Stimulated activated CD4-positive, alpha-beta T cell treated with anti-CD3 and anti-CD28 coated beads, Interleukin-1b, Interleukin-23, amount 100 ng/mL, for 48 hours (primary cell): ENCODE results near the gene PLEK2.
"Not testable (repeated sequence)": the region's sequence is repeated elsewhere in the genome, so short reads cannot be mapped to it uniquely, and the experiment has no call there.

Experiments
- DNase-seq: peaks from one replicate; pipeline ENCODE4 v3.0.0-alpha.2; 2020

The PLEK2 gene

GRCh38 chr14:67428501-67429031, 16.6 kb upstream of the PLEK2 start:
- no peak for DNase-seq

DNA sequence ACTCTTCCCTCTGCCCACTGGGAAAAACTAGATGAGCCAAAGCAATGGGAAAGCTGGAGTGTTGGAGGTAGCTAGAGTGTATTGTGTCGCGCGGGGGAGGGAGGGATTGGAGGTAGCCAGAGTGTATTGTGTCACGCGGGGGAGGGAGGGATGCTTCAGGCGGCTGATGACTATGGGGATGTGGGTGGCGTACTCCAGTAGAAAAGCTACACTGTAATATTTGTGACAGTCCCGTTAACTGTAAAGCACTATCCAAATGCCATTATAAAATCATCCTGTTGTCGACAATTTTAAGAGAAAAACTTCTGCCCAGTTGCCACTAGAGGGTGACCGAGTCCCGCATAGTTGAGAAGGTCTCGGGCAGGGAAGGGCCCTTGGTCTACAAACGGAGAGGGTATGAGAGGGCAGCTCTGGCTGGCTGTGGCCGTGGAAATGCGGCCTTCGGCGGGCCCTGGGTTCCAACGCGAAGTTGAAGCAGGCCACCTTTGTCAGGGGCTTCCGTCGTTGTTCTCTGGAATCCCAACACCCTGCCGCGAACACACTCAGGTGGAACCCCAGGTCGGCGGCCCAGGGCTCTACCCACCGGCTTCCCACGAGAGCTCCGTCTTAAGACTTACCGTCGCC, 15.1 kb upstream of the PLEK2 start:
- peak; percentile 73 for DNase-seq

DNA sequence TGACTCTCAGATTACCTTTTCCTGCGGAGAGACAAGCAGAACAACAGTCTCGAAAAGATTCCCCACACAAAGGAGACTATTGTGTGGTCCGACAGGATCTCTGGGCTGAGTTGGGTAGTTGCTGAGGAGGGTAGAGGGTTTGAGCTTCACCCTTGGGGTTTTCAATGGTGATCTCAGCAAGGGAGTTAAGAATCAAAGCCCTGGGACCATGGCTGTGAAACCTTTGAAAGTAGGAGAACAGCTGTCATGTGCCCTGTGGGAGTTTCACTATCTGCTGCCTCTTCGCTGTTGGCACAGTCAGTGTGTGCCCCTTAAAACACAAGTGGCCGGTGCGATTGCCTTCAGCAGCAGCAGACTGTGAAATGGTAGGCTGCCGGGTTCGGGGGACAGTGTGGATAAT, 14.2 kb upstream of the PLEK2 start:
- DNase-seq, result no peak

DNA sequence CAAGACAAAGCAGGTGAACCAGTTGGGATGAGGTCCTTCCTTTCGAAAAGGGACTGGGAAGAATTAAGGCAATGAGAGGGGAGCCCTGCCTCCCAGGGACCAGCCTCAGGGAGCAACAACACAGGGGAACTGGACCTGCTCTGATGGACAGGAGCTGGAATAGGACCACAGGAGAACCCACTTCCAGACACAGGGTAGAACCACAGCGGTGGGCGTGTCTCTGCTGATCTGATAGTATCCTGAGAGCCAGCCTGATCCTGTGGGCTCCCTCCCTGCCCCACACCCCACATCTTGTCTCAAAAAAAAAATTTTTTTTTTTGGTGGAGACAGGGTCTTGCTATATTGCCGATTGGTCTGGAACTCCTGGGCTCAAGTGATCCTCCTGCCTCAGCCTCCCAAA, 13.6 kb upstream of the PLEK2 start:
- no peak for DNase-seq

GRCh38 chr14:67424539-67424938, 12.6 kb upstream of the PLEK2 start:
- DNase-seq, result no peak

DNA sequence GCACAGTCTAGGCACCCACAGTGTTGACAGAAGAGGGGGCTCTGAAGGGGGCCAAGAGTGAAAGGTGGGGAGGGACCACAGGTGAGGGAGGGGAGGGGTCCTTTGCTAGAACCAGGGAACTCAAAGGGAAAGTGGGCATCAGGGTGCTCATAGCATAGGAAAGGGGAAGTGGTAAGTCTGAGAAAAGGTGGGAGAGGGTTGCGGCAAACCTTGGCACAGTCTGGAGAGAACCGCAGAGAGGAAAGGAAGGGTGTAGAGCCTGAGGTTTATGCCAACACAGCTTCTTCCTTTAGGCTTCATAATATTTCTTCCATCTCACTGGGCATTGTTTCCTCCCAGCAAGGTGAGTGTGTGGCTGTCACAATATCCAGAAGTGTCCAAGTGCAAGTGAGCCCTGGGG, 11.5 kb upstream of the PLEK2 start:
- DNase-seq, result no peak

GRCh38 chr14:67421356-67422224, 9.6 kb upstream of the PLEK2 start:
- DNase-seq, result no peak

DNA sequence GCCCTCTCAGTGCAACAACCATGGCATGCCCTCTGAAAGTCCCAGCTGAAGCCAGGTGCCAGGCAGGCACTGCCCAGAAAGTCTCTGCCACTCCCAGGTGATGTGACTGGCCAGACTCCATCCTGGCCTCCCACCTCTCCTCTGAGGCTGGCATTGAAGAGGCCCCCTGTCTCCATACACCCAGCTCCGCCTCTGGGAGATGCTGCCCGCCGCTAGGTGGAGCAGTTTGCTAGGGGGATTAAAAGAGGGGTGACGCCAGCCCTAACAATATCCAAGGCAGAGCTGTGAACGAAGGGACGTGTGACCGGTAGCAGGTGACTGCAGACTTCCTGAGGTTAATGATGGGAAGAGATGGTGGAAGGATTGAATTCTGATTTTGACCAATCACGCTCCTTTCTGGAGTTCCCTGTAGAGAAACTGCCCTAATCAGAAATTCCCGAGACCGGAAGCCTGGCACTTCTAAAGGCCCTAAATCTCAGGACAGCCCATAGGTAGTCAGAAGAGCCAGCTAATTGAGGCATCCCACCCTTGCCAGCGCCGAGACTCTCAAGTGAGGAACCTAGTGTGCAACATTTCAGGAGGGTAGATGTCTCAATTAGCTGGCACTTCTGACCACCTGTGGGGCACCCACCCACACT, 8.3 kb upstream of the PLEK2 start:
- peak; percentile 29 for DNase-seq

DNA sequence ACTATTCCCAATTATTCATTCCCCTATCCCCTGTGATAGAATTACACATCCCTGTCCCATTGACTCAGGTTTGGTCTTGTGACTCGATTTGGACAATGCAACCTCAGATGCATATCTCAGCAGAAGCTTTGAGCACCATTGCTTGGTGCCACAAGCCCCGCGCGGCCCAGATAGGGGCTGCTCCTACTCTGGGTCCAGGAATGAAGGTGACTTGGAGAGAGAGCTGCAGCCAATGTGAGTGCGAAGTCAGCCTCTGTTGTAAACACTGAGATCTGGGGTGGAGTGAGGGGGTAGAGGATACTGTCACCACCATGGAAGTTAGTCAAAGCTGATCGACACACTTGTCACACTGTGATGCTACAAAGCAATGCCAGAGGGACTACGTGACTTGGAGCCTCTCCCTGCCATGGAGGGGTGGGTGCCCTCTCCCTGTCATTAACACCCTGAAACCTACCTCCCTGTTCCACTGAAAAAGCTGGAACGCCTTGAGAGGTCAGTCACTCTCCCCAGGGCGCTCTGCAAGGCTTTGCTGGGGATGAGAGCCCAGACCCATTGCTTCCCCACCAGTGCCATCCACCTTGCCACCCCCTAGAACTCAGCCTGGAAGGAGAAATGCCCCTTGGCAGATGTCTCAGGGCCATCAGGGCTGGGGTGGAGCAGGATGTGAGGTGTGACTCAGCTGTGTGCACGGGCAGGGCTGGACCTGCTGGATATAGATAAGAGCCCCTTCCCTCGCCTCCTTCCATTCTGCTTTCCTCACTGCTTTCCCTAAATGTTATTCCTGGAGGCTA, 6.6 kb upstream of the PLEK2 start:
- DNase-seq, result no peak

- DNase-seq, result no peak
Observed at GRCh38 chr14:67417633-67418032, 5.7 kb upstream of the PLEK2 start.

DNA sequence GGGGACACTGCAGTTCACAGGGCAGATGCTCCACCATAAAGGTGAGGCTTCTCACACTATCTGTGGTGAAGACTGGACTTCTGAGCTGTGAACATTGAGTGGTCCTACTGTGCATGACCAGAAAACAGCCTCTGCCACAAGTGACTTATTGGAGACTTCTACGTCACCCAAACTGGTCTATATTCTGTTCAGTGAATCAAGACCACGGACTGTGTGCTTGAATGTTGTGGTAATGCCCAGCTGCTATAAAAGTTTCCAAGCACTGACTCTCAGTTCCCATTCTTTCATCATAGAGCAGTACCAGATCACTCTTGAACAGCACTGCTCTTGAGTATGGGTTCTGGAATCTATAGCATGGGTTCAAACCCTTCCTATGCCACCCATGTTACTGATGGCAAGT, 4.8 kb upstream of the PLEK2 start:
- DNase-seq, result no peak

GRCh38 chr14:67416085-67416484, 4.1 kb upstream of the PLEK2 start:
- DNase-seq, result no peak

DNA sequence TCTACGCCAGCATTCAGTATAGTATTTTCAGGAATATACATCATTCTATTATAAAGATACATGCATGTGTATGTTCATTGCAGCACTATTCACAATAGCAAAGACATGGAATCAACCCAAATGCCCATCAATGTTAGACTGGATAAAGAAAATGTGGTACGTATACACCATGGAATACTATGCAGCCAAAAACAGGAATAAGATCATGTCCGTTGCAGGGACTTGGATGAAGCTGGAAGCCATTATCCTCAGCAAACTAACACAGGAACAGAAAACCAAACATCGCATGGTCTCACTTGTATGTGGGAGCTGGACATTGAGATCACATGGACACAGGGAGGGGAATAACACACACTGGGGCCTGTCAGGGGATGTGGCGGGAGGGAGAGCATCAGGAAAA, 3.6 kb upstream of the PLEK2 start:
- DNase-seq, result not testable (repeated sequence)

DNA sequence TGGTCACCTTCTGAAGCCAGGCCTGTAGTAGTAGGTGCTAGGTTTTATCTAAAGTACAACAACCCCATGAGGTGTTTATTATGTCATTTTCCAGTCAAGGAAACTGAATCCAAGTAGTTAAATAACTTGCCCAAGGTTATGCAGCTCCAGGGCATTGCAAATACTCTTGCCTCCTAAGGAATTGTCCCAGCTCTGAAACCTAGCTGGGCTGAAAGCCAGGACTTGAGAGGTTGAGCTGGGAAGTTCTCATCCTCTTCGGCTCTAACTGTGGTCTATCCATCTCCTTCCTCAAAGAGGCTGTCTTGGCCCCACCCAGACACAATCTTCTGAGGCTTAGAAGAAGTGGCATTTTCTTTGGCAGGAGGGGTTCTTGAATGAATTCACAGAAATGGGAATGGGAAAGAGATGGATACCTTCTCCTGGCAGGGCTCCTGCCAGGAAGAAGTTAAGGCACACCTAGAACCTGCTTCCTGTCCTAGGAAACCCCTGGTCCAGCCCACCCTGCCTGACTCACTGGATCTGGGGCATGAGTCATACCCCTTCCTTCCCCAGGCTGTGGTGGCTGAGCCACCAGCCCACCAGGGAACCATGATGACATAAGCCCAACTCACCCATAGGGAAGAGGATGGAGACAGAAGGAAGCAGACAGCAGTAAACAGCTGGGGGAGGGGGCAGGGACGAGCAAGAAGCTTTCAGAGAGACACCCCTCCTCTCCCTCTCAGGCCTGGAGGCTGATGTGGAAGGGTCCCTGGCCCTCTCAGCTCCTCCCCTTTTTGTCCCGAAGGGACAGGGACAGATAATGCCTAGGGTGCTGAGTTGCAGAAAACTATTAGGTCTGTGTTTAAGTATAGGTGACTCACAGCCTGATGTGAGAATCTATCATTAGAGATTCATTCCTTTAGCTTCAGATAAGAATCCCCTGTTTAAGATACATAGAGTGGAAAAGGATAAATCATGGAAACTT, 2.1 kb upstream of the PLEK2 start:
- DNase-seq, result peak; percentile 50

DNA sequence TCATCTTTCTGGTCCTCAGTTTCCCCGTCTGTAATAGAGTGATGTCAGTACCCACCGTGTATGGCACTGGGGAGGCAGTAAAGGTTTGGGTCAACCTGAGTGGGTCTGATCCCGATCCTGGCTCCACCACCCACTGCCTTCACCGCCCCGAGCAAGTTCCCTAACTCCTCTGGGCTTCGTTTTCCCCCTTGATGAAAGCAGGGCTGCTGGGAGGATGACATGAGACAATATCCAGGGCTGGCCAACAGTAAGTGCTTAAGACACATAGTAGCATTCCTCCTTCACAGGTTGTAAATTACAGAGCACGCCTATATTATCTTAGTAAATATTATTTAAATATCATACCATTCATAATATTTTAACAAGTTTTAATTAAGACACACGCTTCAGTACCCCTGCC, 595 bp downstream of the PLEK2 start:
- DNase-seq, result no peak

DNA sequence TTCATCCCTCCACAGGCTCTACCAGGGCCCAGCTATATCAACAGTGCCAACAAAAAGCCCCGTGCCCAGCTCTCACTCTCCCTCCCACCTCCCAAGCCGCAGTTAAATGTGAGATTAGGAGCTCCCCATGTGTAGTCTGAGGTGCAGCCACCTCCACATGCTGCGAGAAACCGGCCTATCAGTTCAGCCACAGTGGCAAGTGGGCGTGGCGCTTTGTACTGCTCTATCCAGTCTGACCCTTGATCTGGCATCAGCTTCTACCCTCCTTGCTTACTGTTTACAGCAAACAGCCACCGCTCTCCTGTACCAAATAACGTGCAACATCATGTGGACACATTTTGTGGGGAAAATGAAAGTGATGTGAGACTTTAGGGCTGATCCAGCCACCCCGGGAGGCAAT, 1.7 kb downstream of the PLEK2 start:
- no peak for DNase-seq

- no peak for DNase-seq
Observed at GRCh38 chr14:67409461-67409860, 2.5 kb downstream of the PLEK2 start.

DNA sequence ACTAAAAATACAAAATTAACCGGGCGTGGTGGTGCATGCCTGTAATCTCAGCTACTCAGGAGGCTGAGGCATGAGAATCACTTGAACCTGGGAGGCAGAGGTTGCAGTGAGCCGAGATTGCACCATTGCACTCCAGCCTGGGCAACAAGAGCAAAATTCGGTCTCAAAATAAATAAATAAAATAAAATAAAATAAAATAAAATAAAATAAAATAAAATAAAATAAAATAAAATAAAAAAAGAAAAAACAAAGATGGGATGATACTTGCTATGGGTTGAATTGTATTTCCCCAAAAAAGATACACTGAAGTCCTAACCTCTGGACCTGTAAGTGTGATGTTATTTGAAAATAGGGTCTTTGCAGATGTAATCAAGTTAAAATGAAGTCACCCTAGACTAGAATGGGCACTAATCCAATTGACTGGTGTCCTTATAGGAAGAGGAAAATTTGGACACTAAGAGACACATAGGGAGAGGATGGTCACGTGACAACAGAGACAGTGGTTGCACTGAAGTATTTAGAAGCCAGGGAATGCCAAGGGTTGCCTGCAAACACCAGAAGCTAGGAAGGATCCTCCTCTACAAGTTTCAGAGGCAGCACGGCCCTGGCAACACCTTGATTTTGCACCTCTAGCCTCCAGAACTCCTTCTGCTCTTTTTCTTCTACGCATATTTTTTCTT, 3.7 kb downstream of the PLEK2 start:
- not testable (repeated sequence) for DNase-seq

DNA sequence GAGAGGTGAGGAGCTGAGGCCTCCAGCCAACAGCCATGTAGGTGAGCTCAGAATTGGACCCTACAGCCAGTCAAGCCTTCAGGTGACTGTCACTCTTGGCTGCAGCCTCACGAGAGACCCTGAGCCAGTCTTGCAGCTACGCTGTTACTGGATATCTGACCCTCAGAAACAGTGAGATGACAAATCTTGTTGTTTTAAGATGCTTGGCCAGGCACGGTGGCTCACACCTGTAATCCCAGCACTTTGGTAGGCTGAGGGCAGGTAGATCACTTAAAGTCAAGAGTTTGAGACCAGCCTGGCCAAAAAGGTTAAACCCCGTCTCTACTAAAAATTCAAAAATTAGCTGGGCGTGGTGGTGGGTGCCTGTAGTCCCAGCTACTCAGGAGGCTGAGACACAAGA, 6.2 kb downstream of the PLEK2 start:
- no peak for DNase-seq

- no peak for DNase-seq
Observed at GRCh38 chr14:67400434-67400833, 11.5 kb downstream of the PLEK2 start.

DNA sequence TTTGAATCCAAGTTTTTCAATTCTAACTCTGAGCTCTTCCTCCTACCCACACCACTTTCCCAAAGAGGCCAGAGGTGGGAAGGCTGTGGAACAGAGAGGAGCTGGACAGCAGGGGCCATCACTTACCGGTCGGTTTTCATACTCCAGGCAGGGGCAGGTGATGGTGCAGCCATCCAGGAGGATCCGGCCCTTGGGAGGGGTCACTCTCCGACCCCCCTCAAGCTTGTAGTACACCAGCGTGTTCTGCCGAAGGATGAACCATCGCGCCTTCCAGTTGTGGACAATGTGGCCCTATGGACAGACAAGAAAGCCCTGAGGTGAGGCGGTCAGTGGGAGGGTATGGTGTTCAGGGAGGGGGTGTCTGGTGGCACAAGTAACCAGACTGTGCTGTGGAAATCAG, 14.4 kb downstream of the PLEK2 start:
- no peak for DNase-seq
